ENCODE measurements around the gene ACTG1.

ACTG1 gene

GRCh38 chr17:81546906-81547613 lies 34.5 kb upstream of the ACTG1 start:
- no peak overlapping the region for H3K27ac ChIP-seq
- H3K4me3 ChIP-seq: no peak overlapping the region

GRCh38 chr17:81545160-81545949 lies 32.8 kb upstream of the ACTG1 start:
- Histone ChIP-seq H3K4me3 (no peak overlapping the region), H3K27ac (no peak overlapping the region)

- H3K27ac ChIP-seq: no peak overlapping the region
- no peak overlapping the region for H3K4me3 ChIP-seq
Measured at GRCh38 chr17:81544281-81544974, 31.8 kb upstream of the ACTG1 start.

- no peak overlapping the region for H3K4me3 ChIP-seq
- no peak overlapping the region for H3K27ac ChIP-seq
Measured at GRCh38 chr17:81543756-81544155, 31.2 kb upstream of the ACTG1 start.

- no peak overlapping the region for H3K4me3 ChIP-seq
- no peak overlapping the region for H3K27ac ChIP-seq
Measured at GRCh38 chr17:81543339-81543675, 30.7 kb upstream of the ACTG1 start.

GRCh38 chr17:81542431-81543338 lies 30.1 kb upstream of the ACTG1 start:
- Histone ChIP-seq H3K27ac (no peak overlapping the region), H3K4me3 (no peak overlapping the region)

GRCh38 chr17:81541123-81541522 lies 28.5 kb upstream of the ACTG1 start:
- Histone ChIP-seq H3K4me3 (no peak overlapping the region), H3K27ac (no peak overlapping the region)

- no peak overlapping the region for H3K4me3 ChIP-seq
- H3K27ac ChIP-seq: no peak overlapping the region
Measured at GRCh38 chr17:81540676-81541027, 28.1 kb upstream of the ACTG1 start.

GRCh38 chr17:81539961-81540675 lies 27.5 kb upstream of the ACTG1 start:
- H3K27ac ChIP-seq: no peak overlapping the region
- H3K4me3 ChIP-seq: no peak overlapping the region

GRCh38 chr17:81539571-81539900 lies 26.9 kb upstream of the ACTG1 start:
- no peak overlapping the region for H3K27ac ChIP-seq
- no peak overlapping the region for H3K4me3 ChIP-seq

GRCh38 chr17:81538651-81539570 lies 26.3 kb upstream of the ACTG1 start:
- Histone ChIP-seq H3K27ac (no peak overlapping the region), H3K4me3 (no peak overlapping the region)

- Histone ChIP-seq H3K4me3 (no peak overlapping the region), H3K27ac (no peak overlapping the region)
Measured at GRCh38 chr17:81537856-81538555, 25.4 kb upstream of the ACTG1 start.

- Histone ChIP-seq H3K27ac (no peak overlapping the region), H3K4me3 (no peak overlapping the region)
Measured at GRCh38 chr17:81537343-81537855, 24.8 kb upstream of the ACTG1 start.

GRCh38 chr17:81536299-81537290 lies 24.0 kb upstream of the ACTG1 start:
- Histone ChIP-seq H3K4me3 (no peak overlapping the region), H3K27ac (no peak overlapping the region)

GRCh38 chr17:81535480-81536298 lies 23.1 kb upstream of the ACTG1 start:
- Histone ChIP-seq H3K4me3 (no peak overlapping the region), H3K27ac (no peak overlapping the region)

- no peak overlapping the region for H3K27ac ChIP-seq
- H3K4me3 ChIP-seq: no peak overlapping the region
Measured at GRCh38 chr17:81535007-81535328, 22.4 kb upstream of the ACTG1 start.
